Activated CD8-positive, alpha-beta memory T cell treated with anti-CD3 and anti-CD28 coated beads, Interleukin-2, amount 50 U/mL, for 4 hours (primary cell): ENCODE measurements around the gene DAO.
"Not testable (repeated sequence)": the region's sequence is repeated elsewhere in the genome, so short reads cannot be mapped to it uniquely, and the experiment has no call there.

Experiments
- DNase-seq: peaks from one replicate; pipeline ENCODE4 v3.0.0-alpha.2; 2020

Gene DAO

GRCh38 chr12:108879615-108880254 lies at the start of gene DAO:
TSS of gene DAO (plus strand) at chr12:108880092. CDS start at chr12:108885007, 4,915 bp downstream.
- DNase-seq, result no peak

GRCh38 chr12:108831309-108831991 lies 48.4 kb upstream of the DAO start:
- no peak for DNase-seq

- DNase-seq, result no peak
Measured at GRCh38 chr12:108832208-108832607, 47.7 kb upstream of the DAO start.

- DNase-seq, result no peak
Measured at GRCh38 chr12:108832730-108833354, 47.0 kb upstream of the DAO start.

- no peak for DNase-seq
Measured at GRCh38 chr12:108833355-108833733, 46.5 kb upstream of the DAO start.

GRCh38 chr12:108833757-108834472 lies 46.0 kb upstream of the DAO start:
- DNase-seq, result no peak

- DNase-seq, result no peak
Measured at GRCh38 chr12:108835860-108836634, 43.8 kb upstream of the DAO start.

GRCh38 chr12:108837239-108837638 lies 42.7 kb upstream of the DAO start:
- DNase-seq, result no peak

- no peak for DNase-seq
Measured at GRCh38 chr12:108837680-108838079, 42.2 kb upstream of the DAO start.

GRCh38 chr12:108838194-108839017 lies 41.5 kb upstream of the DAO start:
- peak; percentile 59 for DNase-seq

GRCh38 chr12:108839018-108839889 lies 40.6 kb upstream of the DAO start:
- DNase-seq, result no peak

GRCh38 chr12:108839890-108840230 lies 40.0 kb upstream of the DAO start:
- DNase-seq, result no peak

GRCh38 chr12:108840605-108841332 lies 39.1 kb upstream of the DAO start:
- DNase-seq, result no peak

- not testable (repeated sequence) for DNase-seq
Measured at GRCh38 chr12:108841825-108842224, 38.1 kb upstream of the DAO start.

- no peak for DNase-seq
Measured at GRCh38 chr12:108842361-108842760, 37.5 kb upstream of the DAO start.

GRCh38 chr12:108843187-108843586 lies 36.7 kb upstream of the DAO start:
- no peak for DNase-seq

GRCh38 chr12:108845696-108846095 lies 34.2 kb upstream of the DAO start:
- no peak for DNase-seq

GRCh38 chr12:108846290-108846701 lies 33.6 kb upstream of the DAO start:
- DNase-seq, result no peak

- no peak for DNase-seq
Measured at GRCh38 chr12:108847705-108848104, 32.2 kb upstream of the DAO start.

GRCh38 chr12:108849660-108850059 lies 30.2 kb upstream of the DAO start:
- DNase-seq, result no peak
